Fibroblast of gingiva (primary cell): ENCODE data around the gene MKRN1.
"Not testable (repeated sequence)": the region's sequence is repeated elsewhere in the genome, so short reads cannot be mapped to it uniquely, and the experiment has no call there.

ENCODE experiments used
- DNase-seq: peaks from one replicate; pipeline ENCODE4 v3.0.0-alpha.2; 2011; ENCODE audit warnings: low read depth

The MKRN1 gene

GRCh38 chr7:140484951-140485499 lies 5.7 kb upstream of the MKRN1 start:
- DNase-seq, result no peak

GRCh38 chr7:140484479-140484878 lies 5.2 kb upstream of the MKRN1 start:
- no peak for DNase-seq

- DNase-seq, result no peak
These were observed 407 bp upstream of the MKRN1 start for GRCh38 chr7:140479739-140480084.

GRCh38 chr7:140478246-140479061 lies 851 bp downstream of the MKRN1 start:
- DNase-seq, result peak; percentile 30

- no peak for DNase-seq
These were observed 2.5 kb downstream of the MKRN1 start for GRCh38 chr7:140476698-140477261.

GRCh38 chr7:140475747-140476333 lies 3.5 kb downstream of the MKRN1 start:
- peak; percentile 3 for DNase-seq

- DNase-seq, result no peak
These were observed 16.2 kb downstream of the MKRN1 start for GRCh38 chr7:140463111-140463510.

- DNase-seq, result no peak
These were observed 20.4 kb downstream of the MKRN1 start for GRCh38 chr7:140458916-140459315.

GRCh38 chr7:140458201-140458600 lies 21.1 kb downstream of the MKRN1 start:
- no peak for DNase-seq

GRCh38 chr7:140456551-140457051 lies 22.7 kb downstream of the MKRN1 start:
- DNase-seq, result no peak

GRCh38 chr7:140455743-140456142 lies 23.6 kb downstream of the MKRN1 start:
- DNase-seq, result no peak

GRCh38 chr7:140454657-140455015 lies 24.7 kb downstream of the MKRN1 start:
- no peak for DNase-seq

GRCh38 chr7:140453785-140454656 lies 25.3 kb downstream of the MKRN1 start:
- DNase-seq, result not testable (repeated sequence)

- DNase-seq, result no peak
These were observed 26.0 kb downstream of the MKRN1 start for GRCh38 chr7:140453273-140453672.

- DNase-seq, result no peak
These were observed 27.6 kb downstream of the MKRN1 start for GRCh38 chr7:140451716-140452115.

- no peak for DNase-seq
These were observed 30.4 kb downstream of the MKRN1 start for GRCh38 chr7:140448781-140449480.

- no peak for DNase-seq
These were observed 31.5 kb downstream of the MKRN1 start for GRCh38 chr7:140447841-140448240.

- DNase-seq, result no peak
These were observed 32.8 kb downstream of the MKRN1 start for GRCh38 chr7:140446467-140446866.

- no peak for DNase-seq
These were observed 37.8 kb downstream of the MKRN1 start for GRCh38 chr7:140441519-140441918.

- no peak for DNase-seq
These were observed 38.7 kb downstream of the MKRN1 start for GRCh38 chr7:140440593-140440992.

- no peak for DNase-seq
These were observed 39.9 kb downstream of the MKRN1 start for GRCh38 chr7:140439359-140439758.
